K562 (cell line): ENCODE results near the gene RCSD1. TPM values are rescaled to one million over a fixed set of nuclear protein-coding genes. Genes with fewer than 3 reads are reported as not detected.

Experiments
- ARID1B ChIP-seq: fragments of 450-650 bp; IDR thresholded peaks from 2 replicates; pipeline ENCODE4 v1.6.1; 2016; ENCODE audit warnings: antibody characterized with exemption, mild to moderate bottlenecking, inconsistent platforms
- ATF1 ChIP-seq, 2 experiments: fragments of 450-650 bp in 1 of 2; IDR thresholded peaks; 2 replicates each; pipeline ENCODE4 v1.6.1; 2016; ENCODE audit warnings: missing compliant biosample characterization in 1 of 2, missing genetic modification characterization in 1 of 2
- CAMTA2 ChIP-seq: fragments of 250-450 bp; sonication (Bioruptor Pico); conservative IDR thresholded peaks from 2 replicates; pipeline ENCODE4 v1.5.1; 2022
- CEBPG ChIP-seq, 3 experiments: fragments of 200-800 bp in 1 of 3; sonication (Bioruptor generic) in 1 of 3; sonication (generic) in 1 of 3; formaldehyde crosslinking in 1 of 3; IDR thresholded peaks in 2 of 3; conservative IDR thresholded peaks in 1 of 3; 2 replicates each; pipeline versions ENCODE4 v1.6.1 to v1.8.0; 2016 to 2022; ENCODE audit warnings: missing compliant biosample characterization in 2 of 3, missing genetic modification characterization in 2 of 3, mild to moderate bottlenecking in 1 of 3, missing genetic modification reagents in 1 of 3
- GATA2 ChIP-seq: sonication (generic); formaldehyde crosslinking; IDR thresholded peaks from 2 replicates; pipeline ENCODE4 v1.4.0; 2020; ENCODE audit warnings: mild to moderate bottlenecking, missing genetic modification reagents
- HDAC3 ChIP-seq: fragments of 450-650 bp; IDR thresholded peaks from 2 replicates; pipeline ENCODE4 v1.6.1; 2018; ENCODE audit warnings: borderline replicate concordance, mild to moderate bottlenecking, moderate library complexity; ENCODE audit not compliant: partially characterized antibody
- KAT8 ChIP-seq: fragments of 450-650 bp; IDR thresholded peaks from 2 replicates; pipeline ENCODE4 v1.6.1; 2016; ENCODE audit warnings: low read depth, mild to moderate bottlenecking
- LEF1 ChIP-seq: fragments of 450-650 bp; IDR thresholded peaks from 2 replicates; pipeline ENCODE4 v1.6.1; 2016; ENCODE audit warnings: mild to moderate bottlenecking
- MAFG ChIP-seq: fragments of 450-650 bp; conservative IDR thresholded peaks from 2 replicates; pipeline ENCODE4 v1.6.1; 2016; ENCODE audit warnings: missing genetic modification characterization, missing compliant biosample characterization
- MAZ ChIP-seq, 2 experiments: fragments of 450-650 bp in 1 of 2; sonication (generic) in 1 of 2; formaldehyde crosslinking; IDR thresholded peaks in 1 of 2; conservative IDR thresholded peaks in 1 of 2; 2 replicates each; pipeline versions ENCODE4 v1.4.0 to v1.5.0; 2020; ENCODE audit warnings: mild to moderate bottlenecking in 1 of 2, missing genetic modification reagents in 1 of 2
- MEF2A ChIP-seq: IDR thresholded peaks from 2 replicates; pipeline ENCODE4 v1.6.1; 2011; ENCODE audit warnings: low read depth, mild to moderate bottlenecking, low read length, moderate library complexity; ENCODE audit not compliant: control insufficient read depth
- NR2C1 ChIP-seq, 2 experiments: fragments of 450-650 bp; IDR thresholded peaks; 2 replicates each; pipeline ENCODE4 v1.6.1; 2017; ENCODE audit warnings: mild to moderate bottlenecking in 2 of 2, antibody characterized with exemption in 1 of 2, inconsistent platforms in 1 of 2, missing compliant biosample characterization in 1 of 2, missing genetic modification characterization in 1 of 2
- RCOR1 ChIP-seq, 2 experiments: IDR thresholded peaks; 2 replicates each; pipeline ENCODE4 v1.6.1; 2012; ENCODE audit warnings: low read depth in 2 of 2, low read length in 2 of 2, borderline replicate concordance in 1 of 2, improper control_type of control experiment in 1 of 2
- SREBF1 ChIP-seq: fragments of 150-350 bp; IDR thresholded peaks from 2 replicates; pipeline ENCODE4 v1.6.1; 2014; ENCODE audit warnings: antibody characterized with exemption, low read depth, low read length, borderline replicate concordance
- TCF7 ChIP-seq: sonication (generic); IDR thresholded peaks from 2 replicates; pipeline ENCODE4 v1.6.1; 2016; ENCODE audit warnings: antibody characterized with exemption, borderline replicate concordance
- ZFX ChIP-seq: sonication (generic); formaldehyde crosslinking; IDR thresholded peaks from 2 replicates; pipeline ENCODE4 v1.8.0; 2022; ENCODE audit warnings: mild to moderate bottlenecking, missing genetic modification reagents, moderate library complexity
- ZNF592 ChIP-seq: fragments of 450-650 bp; IDR thresholded peaks from 2 replicates; pipeline ENCODE4 v1.6.1; 2017; ENCODE audit warnings: antibody characterized with exemption, mild to moderate bottlenecking
- ZNF766 ChIP-seq: fragments of 200-800 bp; sonication (Bioruptor generic); conservative IDR thresholded peaks from 2 replicates; pipeline ENCODE4 v1.6.1; 2016; ENCODE audit warnings: missing genetic modification characterization, missing compliant biosample characterization
- polyA plus RNA-seq, 8 experiments: library from polyadenylated mRNA; depleted of rRNA in 4 of 8; stranded (reverse) in 5 of 8; unstranded in 3 of 8; fragments of >200 nt; fragmentation: Nextera tagmentation in 2 of 8; fragmentation: Illumina TruSeq in 1 of 8; extraction: Ambion mirVana in 2 of 8; extraction: Trizol in 1 of 8; gene quantifications; 2 replicates each; pipeline versions ENCODE4 v1.2.1 to v1.2.3, GENCODE V29; 2011 to 2014; ENCODE audit warnings: inconsistent platforms in 1 of 8, missing spikeins in 1 of 8
- total RNA-seq, 7 experiments: library from RNA; depleted of rRNA in 6 of 7; stranded (reverse); fragments of >200 nt in 6 of 7; fragmentation: Illumina TruSeq in 2 of 7; extraction: Trizol in 2 of 7; gene quantifications; 2 replicates each; pipeline versions ENCODE4 v1.2.1 to v1.2.3, GENCODE V29; 2011 to 2021; ENCODE audit warnings: low replicate concordance in 1 of 7
- TF ChIP-seq, protein P1 (sequence below), 2 experiments: fragments of 200-800 bp in 1 of 2; sonication (Bioruptor generic) in 1 of 2; sonication (generic) in 1 of 2; formaldehyde crosslinking in 1 of 2; IDR thresholded peaks in 1 of 2; conservative IDR thresholded peaks in 1 of 2; 2 replicates each; pipeline versions ENCODE4 v1.5.0 to v1.6.1; 2016 to 2020; ENCODE audit warnings: missing compliant biosample characterization in 1 of 2, missing genetic modification characterization in 1 of 2, missing genetic modification reagents in 1 of 2

The RCSD1 gene
- total and polyA plus RNA-seq, 9 of the 15 experiments (the other 6 are each of a cell fraction or from before 2014, with no cell fraction given) = 7.8 to 69.8 (median 45.3) TPM

DNA sequence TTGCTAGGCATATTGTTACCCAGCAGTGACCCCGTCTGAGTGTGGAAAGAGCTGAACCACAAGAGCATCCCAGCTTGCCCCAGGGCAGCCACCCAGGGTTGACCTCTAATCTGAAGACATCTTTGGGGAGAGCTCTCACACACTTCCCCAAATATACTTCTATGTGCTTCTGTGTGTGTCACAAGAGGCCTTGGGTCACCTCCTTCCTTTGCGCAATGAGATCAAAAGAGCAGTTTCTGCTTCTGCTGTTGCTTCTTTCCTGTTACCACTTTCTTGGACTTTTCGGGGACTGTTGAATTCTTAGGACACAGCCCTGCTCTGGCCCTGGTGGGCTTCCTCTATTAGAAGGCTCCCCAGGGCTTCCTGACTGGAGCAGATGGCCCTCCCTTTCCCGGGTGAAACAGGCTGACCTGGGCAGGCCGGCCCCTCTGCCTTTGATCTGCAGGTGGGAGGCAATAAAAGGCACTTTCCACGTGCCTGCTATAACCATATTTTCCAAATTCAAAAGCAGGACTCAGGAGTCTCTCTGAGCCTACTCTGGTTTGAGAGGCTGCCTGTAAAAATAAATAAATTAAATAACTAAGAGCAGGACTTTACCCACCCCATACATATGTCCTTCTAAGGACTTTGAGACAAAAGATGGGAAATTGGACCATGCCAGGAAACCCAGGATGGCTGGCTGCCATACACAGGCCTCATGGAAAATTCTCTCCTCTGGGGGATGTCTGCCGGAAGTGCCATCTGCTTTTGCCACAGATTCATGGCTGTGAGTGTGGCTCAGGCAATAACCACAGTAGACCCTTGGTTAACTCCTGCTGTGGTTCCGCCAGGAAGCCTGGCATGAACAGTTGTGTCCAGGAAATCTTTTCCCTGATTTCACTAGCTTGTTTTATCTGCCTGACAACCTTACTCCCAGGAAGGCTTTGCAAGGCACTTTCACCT is 28.3 kb upstream of the RCSD1 start (continued):
- TF ChIP-seq ZNF592 = peak; percentile 63
- TF ChIP-seq HDAC3 = no peak
- peak; percentile 20; the same call in 1 of the 2 replicates for TF ChIP-seq ARID1B
- TF ChIP-seq LEF1 = peak; percentile 50; the same call in 1 of the 2 replicates
- TF ChIP-seq CAMTA2 (CRISPR knock-in tag) = no peak
- TF ChIP-seq MAZ (CRISPR knock-in tag; conservative IDR thresholded peaks at IDR 0.05 in 1 of 2, IDR thresholded peaks at IDR 0.05 in 1 of 2) = peak in 1 of 2 experiments; percentile 47; a peak in 1 of 4 replicates
- no peak for TF ChIP-seq KAT8
- peak; percentile 77; the same call in 1 of the 2 replicates for TF ChIP-seq TCF7
- TF ChIP-seq ZFX (CRISPR knock-in tag) = peak; percentile 51; the same call in 1 of the 2 replicates
- peak; percentile 80 for TF ChIP-seq CEBPG (CRISPR knock-in tag; IDR thresholded peaks at IDR 0.05)
- peak; percentile 83 to 94 for TF ChIP-seq CEBPG (tag; conservative IDR thresholded peaks at IDR 0.05 in 1 of 2, IDR thresholded peaks at IDR 0.05 in 1 of 2)
- TF ChIP-seq MAFG (tag) = no peak
- TF ChIP-seq RCOR1 (IDR thresholded peaks at IDR 0.05; ENCODE audit: borderline replicate concordance in 1 of 2, low read depth in 2 of 2, low read length in 2 of 2) = peak in 1 of 2 experiments; percentile 55; a peak in 1 of 4 replicates
- TF ChIP-seq ATF1 (CRISPR knock-in tag; IDR thresholded peaks at IDR 0.05) = no peak
- 0 out of 2 replicates have a peak, but pooled peaks have one; percentile 14 for TF ChIP-seq ATF1 (tag; IDR thresholded peaks at IDR 0.05)
- TF ChIP-seq SREBF1 = no peak
- TF ChIP-seq, protein P1, sequence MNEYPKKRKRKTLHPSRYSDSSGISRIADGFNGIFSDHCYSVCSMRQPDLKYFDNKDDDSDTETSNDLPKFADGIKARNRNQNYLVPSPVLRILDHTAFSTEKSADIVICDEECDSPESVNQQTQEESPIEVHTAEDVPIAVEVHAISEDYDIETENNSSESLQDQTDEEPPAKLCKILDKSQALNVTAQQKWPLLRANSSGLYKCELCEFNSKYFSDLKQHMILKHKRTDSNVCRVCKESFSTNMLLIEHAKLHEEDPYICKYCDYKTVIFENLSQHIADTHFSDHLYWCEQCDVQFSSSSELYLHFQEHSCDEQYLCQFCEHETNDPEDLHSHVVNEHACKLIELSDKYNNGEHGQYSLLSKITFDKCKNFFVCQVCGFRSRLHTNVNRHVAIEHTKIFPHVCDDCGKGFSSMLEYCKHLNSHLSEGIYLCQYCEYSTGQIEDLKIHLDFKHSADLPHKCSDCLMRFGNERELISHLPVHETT (CRISPR knock-in tag; conservative IDR thresholded peaks at IDR 0.05 in 1 of 2, IDR thresholded peaks at IDR 0.05 in 1 of 2) = peak in 1 of 2 experiments; percentile 53; a peak in 1 of 4 replicates
- TF ChIP-seq NR2C1 (IDR thresholded peaks at IDR 0.05) = peak; percentile 57; the same call in 1 of the 2 replicates
- TF ChIP-seq NR2C1 (tag; IDR thresholded peaks at IDR 0.05) = peak; percentile 73
- peak; percentile 57 for TF ChIP-seq GATA2 (CRISPR knock-in tag)
- TF ChIP-seq MEF2A = no peak
- peak; percentile 44 for TF ChIP-seq ZNF766 (CRISPR knock-in tag)
